ENCODE results near the gene TMX4.

GRCh38 chr20:7935027-7935551 is 84.5 kb downstream of the TMX4 start:
- no peak for TF ChIP-seq CTCF (IDR thresholded peaks at IDR 0.05)
- TF ChIP-seq POLR2A (IDR thresholded peaks at IDR 0.05): no peak

Data from body of pancreas (tissue), 4 donors.